Ascending aorta (tissue), 2 donors: ENCODE results near the gene OR52I2. TPM values are rescaled to one million over a fixed set of nuclear protein-coding genes. Genes with fewer than 3 reads are reported as not detected.

Source experiments
- DNase-seq, 2 donors: peaks; one replicate each; pipeline ENCODE4 v3.0.0-alpha.2; 2019; ENCODE audit warnings: low spot score in 2 of 2
- H3K27ac ChIP-seq, 2 donors: fragments of 200-600 bp; sonication (generic); one replicate each; pipeline ENCODE4 v1.5.1; 2016 to 2017; ENCODE audit warnings: mild to moderate bottlenecking in 1 of 2
- H3K27me3 ChIP-seq: fragments of 200-600 bp; sonication (generic); one replicate; pipeline ENCODE4 v1.5.1; 2017
- H3K36me3 ChIP-seq, 2 donors: fragments of 200-600 bp; sonication (generic); one replicate each; pipeline ENCODE4 v1.5.1; 2016
- H3K4me1 ChIP-seq, 2 donors: fragments of 200-600 bp; sonication (generic); one replicate each; pipeline ENCODE4 v1.5.1; 2016 to 2017; ENCODE audit warnings: mild to moderate bottlenecking in 1 of 2
- H3K4me3 ChIP-seq, 2 donors: fragments of 200-600 bp; sonication (generic); one replicate each; pipeline ENCODE4 v1.5.1; 2016 to 2017; ENCODE audit warnings: mild to moderate bottlenecking in 1 of 2
- H3K9me3 ChIP-seq, 2 donors: fragments of 200-600 bp; sonication (generic); one replicate each; pipeline ENCODE4 v1.5.1; 2016
- intact Hi-C: fragments of 100-400 bp; cut with DNase I; formaldehyde crosslinking; loops from one replicate; pipeline ENCODE4 v1.15.1; 2023
- total RNA-seq: library from RNA; depleted of rRNA; stranded (reverse); fragments of >200 nt; gene quantifications from one replicate; pipeline ENCODE4 v1.1.0, GENCODE V29; 2016
- TF ChIP-seq, protein P1 (sequence below), 3 experiments: fragments of 200-600 bp in 2 of 3; fragments of 450-650 bp in 1 of 3; sonication (generic) in 2 of 3; IDR thresholded peaks; one replicate each; pipeline ENCODE4 v1.5.1; 2016 to 2019; ENCODE audit warnings: antibody characterized with exemption in 3 of 3, mild to moderate bottlenecking in 1 of 3, moderate library complexity in 1 of 3

OR52I2 gene
- total RNA-seq, 1 donor from 2014 or later = not detected

DNA sequence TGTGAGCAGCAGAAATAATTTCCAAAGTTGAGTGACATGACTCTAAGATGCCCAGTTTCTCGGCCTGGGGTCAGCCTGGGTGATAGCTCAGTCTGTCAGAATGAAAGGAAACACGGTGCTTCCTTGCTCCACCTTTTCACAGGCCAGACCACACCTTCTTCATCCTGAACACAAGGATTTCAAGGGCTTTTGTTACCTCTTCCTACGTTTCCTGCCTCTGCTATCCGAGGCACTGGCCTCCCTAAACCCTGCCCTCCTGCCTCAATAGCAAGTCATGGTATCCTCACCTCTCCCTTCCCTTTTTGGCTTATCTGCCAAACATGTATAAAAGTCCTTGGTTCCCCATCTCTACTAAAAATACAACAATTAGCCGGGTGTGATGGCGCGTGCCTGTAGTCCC, 60.5 kb downstream of the OR52I2 start:
- Histone ChIP-seq H3K4me3 (no peak overlapping the region), H3K9me3 (no peaks in the 10 kb centered on the region), H3K27me3 (no peaks in the 10 kb centered on the region), H3K27ac (no peak overlapping the region), H3K36me3 (no peaks in the 10 kb centered on the region), H3K4me1 (no peaks in the 10 kb centered on the region)
- intact Hi-C loops = no loop called here
- DNase-seq = no peak
- TF ChIP-seq, protein P1, sequence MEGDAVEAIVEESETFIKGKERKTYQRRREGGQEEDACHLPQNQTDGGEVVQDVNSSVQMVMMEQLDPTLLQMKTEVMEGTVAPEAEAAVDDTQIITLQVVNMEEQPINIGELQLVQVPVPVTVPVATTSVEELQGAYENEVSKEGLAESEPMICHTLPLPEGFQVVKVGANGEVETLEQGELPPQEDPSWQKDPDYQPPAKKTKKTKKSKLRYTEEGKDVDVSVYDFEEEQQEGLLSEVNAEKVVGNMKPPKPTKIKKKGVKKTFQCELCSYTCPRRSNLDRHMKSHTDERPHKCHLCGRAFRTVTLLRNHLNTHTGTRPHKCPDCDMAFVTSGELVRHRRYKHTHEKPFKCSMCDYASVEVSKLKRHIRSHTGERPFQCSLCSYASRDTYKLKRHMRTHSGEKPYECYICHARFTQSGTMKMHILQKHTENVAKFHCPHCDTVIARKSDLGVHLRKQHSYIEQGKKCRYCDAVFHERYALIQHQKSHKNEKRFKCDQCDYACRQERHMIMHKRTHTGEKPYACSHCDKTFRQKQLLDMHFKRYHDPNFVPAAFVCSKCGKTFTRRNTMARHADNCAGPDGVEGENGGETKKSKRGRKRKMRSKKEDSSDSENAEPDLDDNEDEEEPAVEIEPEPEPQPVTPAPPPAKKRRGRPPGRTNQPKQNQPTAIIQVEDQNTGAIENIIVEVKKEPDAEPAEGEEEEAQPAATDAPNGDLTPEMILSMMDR (IDR thresholded peaks at IDR 0.05) = no peak

Other genes with a start within 250 kb of the OR52I2 start
- not detected for gene OR52B4, start 213.4 kb upstream of the OR52I2 start, total RNA-seq
- 7.8 TPM for gene TRIM21, start 188.0 kb upstream of the OR52I2 start, total RNA-seq
- not detected for gene OR52K2, start 132.4 kb upstream of the OR52I2 start, total RNA-seq
- not detected for gene OR52K1, start 99.1 kb upstream of the OR52I2 start, total RNA-seq
- gene OR52M1, start 36.6 kb upstream of the OR52I2 start, total RNA-seq = not detected
- not detected for gene OR52I1, start 12.3 kb downstream of the OR52I2 start, total RNA-seq
- gene TRIM68, start 26.5 kb downstream of the OR52I2 start, total RNA-seq = 18.6 TPM
- gene OR51D1, start 55.7 kb downstream of the OR52I2 start, total RNA-seq = not detected
- 1.7 TPM for gene OR51E1, start 62.2 kb downstream of the OR52I2 start, total RNA-seq
- 2.0 TPM for gene OR51E2, start 116.1 kb downstream of the OR52I2 start, total RNA-seq
- not detected for gene MMP26, start 123.0 kb downstream of the OR52I2 start, total RNA-seq
- not detected for gene OR51F1, start 188.2 kb downstream of the OR52I2 start, total RNA-seq
- gene OR52R1, start 222.6 kb downstream of the OR52I2 start, total RNA-seq = not detected
- not detected for gene OR51F2, start 239.6 kb downstream of the OR52I2 start, total RNA-seq